ENCODE results near the gene RITA1.

The RITA1 gene

GRCh38 chr12:113180333-113180732 lies 5.2 kb upstream of the RITA1 start:
- DNase-seq: no peak

DNA sequence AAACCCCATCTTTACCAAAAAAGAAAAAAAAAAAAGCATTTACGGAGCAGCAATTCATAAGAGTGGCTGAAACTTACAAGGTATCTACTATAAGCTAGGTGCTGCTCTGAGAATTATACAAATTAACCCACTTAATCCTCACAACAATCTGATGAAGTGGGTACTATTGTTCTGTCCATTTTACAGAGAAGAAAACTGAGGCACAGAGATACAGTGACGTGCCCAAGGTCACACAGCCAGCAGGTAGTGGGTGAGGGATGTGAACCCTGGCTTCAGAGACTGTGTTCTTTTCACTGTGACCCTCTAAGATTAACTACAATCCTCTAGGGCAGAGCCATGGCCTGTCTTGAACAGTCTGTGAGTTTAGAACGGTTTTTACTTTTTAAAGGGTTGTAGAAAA lies 3.5 kb upstream of the RITA1 start:
- no peak for DNase-seq

- DNase-seq: no peak
These were observed 2.4 kb upstream of the RITA1 start for GRCh38 chr12:113183030-113183589.

DNA sequence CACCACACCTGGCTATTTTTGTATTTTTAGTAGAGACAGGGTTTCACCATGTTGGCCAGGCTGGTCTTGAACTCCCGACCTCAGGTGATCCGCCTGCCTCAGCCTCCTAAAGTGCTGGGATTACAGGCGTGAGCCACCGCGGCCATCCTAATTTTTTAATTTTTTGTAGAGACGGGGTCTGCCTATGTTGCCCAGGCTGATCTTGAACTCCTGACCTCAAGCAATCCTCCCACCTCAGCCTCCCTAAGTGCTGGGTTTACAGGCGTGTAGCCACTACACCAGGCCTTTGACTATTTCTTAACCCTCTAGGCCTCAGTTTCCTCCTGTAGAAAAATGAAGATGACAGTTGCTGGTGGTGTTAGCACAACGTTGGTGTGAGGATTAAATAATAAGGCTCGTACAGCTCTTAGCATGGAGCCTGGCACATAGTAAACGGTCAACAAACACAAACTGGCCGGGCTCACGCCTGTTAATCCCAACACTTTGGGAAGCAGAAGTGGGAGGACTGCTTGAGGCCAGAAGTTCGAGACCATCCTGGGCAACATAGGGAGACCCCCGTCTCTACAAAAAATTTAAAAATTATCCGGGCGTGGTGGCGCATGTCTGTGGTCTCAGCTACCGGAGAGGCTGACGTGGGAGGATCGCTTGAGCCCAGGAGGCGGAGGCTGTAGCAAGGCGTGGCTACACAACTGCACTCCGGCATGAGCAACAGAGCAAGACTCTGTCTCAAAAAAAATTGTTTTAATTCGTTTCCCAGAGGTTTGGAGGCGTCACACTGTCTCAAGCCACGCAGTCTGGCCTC lies 1.2 kb upstream of the RITA1 start:
- DNase-seq: no peak

DNA sequence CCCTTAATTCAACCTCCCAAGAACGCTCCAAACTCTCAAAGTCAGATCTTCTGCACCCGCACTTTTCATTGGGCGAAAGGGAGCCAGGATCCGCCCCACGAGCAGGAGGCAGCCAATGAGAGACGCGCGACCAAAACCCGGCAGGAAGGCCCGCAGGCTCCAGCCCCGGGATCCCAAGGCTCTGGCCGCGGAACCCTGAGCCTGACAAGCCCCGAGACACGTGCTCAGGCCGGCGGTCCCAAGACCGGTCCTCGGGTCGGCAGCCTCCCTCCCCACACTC lies 681 bp upstream of the RITA1 start:
- DNase-seq: peak; percentile 91

GRCh38 chr12:113186033-113186365 lies 478 bp downstream of the RITA1 start:
- peak; percentile 20 for DNase-seq

- no peak for DNase-seq
These were observed 1.3 kb downstream of the RITA1 start for GRCh38 chr12:113186666-113187325.

DNA sequence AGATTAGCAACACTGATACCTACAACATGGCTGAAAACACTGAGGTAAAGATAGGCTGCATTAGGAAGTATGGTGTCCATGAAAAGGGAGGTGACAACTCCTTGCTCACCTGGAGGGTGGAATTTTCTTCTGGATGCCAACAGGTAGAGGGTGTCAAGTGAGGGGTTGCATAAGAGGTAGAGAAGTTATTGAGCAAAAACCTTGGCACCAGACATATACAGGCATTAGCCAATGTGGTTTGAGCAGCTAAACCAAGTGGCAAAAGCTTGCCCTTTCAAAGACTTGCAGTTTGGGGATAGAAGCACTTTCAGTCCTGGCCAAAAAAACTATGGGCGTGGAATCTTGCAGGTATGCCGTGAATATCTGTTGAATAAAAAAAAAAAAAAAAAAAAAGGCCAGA lies 3.8 kb downstream of the RITA1 start:
- DNase-seq: no peak

GRCh38 chr12:113190761-113191160 lies 5.2 kb downstream of the RITA1 start:
- no peak for DNase-seq

- DNase-seq: no peak
These were observed 5.7 kb downstream of the RITA1 start for GRCh38 chr12:113191227-113191626.

DNA sequence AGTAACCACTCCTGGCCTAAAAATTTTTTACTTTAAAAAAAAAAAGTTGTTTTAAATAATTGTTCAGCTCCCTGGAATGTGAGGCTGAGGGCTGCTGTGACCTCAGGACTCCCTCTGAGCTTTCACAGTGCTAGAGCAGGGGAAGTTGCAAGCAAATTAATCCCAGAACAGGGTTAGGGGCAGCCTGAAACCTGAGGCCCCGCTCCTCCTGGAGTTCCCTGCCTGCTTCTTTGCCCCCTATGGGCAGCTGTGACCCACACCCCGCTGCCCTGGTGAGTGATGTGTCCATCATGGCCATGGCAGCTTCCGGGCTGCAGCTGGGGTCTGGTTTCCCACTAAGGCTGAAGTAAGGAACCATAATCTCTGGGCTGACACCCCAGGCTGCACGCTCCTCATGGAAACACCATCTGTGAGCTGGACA lies 9.5 kb downstream of the RITA1 start:
- no peak for DNase-seq

DNA sequence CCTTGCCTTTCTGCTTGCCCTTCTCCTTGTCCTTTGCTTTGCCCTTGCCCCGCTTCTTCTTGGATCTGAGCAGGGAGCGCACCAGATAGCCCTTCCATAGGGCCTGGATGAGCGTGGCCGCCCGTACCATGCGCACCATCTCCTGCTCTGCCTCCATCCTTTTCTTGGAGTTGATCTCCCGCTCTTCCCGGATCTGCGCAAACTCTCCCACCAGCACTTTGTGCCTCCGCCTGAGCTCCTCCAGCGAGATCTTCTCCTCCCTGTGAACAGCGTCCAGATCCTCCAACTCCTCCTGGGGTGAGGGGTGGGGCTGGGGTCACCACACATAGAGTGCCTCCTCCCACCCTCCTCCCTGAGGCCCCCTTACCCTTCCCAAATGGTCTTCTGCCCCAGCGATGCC lies 10.1 kb downstream of the RITA1 start:
- DNase-seq: no peak

DNA sequence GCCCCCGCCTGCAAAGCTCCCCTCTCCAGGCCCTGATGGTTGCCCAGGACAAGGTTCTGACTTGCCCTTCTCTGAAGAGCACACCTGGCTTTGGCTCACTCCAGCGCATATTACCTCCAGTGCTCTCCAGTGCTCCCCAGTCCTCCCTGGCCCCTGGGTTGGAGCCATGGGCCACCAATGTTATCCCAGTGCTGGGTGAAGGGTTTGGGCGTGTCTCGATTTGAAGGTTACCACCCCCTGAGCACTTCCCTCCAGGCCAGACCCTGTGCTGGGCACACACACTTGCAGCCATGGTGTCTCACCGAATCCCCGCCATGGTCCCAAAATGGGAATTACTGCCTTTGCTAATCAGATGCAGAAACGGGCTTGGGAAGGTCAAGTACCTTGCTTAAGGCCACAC lies 11.1 kb downstream of the RITA1 start:
- no peak for DNase-seq

DNA sequence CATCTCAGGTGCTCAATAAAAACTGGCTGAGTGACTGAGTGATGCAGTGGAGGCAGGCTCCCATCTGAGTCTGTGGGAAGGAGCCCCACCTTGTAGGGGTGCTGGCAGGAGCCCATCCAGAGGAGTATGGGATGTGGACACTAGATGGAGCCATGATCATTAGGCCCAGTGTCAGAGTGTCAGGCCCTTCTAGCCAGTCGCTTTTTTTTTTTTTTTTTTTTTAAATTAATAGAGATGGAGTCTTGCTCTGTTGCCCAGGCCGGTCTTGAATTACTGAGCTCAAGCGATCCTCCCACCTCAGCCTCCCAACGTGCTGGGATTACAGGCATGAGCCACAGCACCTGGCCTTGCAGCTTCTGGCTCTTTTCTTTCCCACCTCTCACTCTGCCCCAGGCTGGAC lies 11.5 kb downstream of the RITA1 start:
- peak; percentile 75 for DNase-seq

DNA sequence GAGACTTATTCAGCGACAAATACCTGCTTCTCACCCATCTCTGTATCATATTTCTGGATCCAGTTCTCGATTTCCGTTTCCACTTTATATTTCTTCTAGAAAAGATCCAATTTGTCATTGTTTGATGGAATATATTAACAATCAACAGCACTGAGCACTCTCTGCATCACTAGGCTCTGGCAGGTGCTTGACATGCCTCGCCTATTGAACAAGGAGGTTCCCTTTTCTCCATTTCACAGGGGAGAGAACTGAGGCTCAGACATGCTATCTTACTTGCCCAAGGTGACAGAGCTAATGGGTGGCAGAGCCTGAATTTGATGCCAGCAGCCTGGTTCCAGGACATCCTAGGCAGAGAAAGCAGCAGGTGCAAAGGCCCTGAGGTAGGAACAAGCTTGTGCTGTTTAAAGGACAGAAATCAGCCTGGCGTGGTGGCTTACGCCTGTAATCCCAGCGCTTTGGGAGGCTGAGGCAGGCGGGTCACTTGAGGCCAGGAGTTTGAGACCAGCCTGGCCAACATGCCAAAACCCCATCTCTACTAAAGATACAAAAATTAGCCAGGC lies 12.1 kb downstream of the RITA1 start:
- no peak for DNase-seq

- DNase-seq: no peak
These were observed 12.8 kb downstream of the RITA1 start for GRCh38 chr12:113198296-113198695.

DNA sequence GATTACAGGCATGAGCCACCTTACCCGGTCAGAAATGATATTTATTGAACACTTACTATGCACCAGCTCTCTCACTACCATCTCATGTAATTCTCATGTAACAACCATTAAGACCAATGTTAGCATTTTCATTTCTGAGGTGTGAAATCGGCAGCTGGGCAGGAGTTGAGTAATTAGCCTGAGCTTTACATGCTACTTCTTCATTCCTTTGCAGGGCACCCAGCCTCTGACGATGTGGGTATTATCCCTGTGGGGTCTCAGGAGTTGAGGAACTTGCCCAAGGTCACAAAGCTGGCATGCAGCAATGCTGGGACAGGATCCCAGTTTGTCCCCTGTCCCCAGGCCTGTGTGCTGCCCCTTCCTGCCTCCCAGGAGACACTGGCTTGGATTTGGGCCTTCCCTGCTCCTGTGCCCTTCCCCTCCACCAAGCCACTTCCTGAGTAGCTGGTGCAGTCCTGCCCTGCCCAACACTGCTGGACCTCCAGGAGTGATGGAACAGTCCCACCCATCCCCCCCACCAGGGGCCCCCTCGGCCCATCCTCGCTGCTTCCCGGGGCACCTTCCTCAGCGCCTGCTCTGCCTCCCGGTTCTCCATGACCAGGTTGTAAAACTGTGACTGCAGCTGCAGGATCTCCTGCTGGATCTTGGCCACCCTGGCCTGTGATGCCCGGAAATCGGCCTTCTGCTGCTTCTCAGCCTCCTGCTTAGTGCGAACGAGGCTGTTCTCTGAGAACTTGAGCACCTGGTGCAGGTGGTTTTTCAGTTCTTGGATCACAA lies 14.7 kb downstream of the RITA1 start:
- DNase-seq: no peak

- no peak for DNase-seq
These were observed 16.0 kb downstream of the RITA1 start for GRCh38 chr12:113201187-113202177.

DNA sequence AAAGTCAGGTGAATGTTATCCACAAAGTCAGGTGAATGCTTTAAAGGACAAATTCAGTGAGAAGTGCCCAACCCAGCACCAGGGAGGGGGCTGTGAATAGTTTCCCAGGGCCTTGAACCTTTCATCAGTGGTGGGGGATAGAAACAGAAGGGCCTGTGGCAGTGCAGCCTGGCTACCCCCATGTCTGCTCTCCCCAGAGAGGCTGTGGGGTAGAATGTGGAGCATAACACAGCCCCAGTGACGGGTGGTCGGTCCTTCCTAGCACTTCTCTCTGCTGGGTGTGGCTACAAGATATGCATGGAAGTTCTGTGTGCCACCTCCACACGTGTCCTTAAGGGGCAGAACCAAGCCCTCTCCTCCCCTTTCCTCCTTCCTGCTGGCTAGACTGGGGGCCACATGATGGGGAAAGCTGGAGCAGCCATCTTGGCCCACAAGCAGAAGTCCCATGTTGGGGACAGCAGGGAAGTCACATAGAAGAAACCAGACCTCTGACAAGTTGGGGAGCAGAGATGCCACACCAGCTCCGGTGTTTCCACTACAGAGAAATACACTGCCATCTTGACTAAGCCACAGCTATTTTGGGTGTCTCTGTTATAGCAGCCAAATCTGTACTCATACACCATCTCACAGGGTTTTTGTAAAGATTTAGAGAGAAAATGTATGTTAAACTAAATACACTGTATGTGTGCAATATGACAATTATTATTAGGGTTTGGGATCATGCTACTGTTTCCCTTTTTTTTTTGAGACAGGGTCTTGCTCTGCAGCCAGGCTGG lies 17.0 kb downstream of the RITA1 start:
- DNase-seq: no peak

DNA sequence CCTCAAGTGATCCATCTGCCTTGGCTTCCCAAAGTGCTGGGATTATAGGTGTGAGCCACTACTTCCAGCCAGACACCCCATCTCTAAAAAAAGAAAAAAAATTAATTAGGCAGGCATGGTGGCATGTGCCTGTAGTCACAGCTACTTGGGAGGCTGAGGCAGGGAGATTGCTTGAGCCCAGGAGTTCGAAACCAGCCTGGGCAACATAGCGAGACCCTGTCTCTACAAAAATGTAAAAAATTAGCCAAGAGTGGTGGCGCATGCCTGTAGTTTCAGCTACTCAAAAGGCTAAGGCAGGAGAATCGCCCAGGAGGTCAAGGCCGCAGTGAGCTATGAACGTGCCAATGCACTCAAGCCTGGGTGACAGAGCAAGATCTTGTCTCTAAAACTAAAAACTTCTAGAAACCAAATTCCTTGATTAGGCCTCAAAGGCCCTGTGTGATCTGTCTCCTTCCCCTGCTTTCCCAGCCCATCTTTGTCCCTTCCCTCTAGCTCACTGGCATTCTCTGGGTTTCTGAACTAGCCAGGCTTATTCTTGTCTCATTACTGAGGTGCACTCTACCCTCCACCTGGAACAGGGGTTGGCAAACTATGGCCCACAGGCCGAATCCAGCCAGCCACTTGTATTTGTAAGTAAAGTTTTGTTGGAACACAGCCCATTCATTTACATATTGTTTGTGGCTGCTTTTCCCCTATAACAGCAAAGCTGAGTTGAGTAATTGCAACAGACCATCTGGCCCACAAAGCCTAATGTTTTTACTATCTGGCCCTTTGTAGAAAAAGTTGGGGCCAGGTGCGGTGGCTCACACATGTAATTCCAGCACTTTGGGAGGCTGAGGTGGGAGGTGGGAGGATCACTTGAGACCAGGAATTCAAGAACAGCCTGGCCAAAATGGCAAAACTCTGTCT lies 18.6 kb downstream of the RITA1 start:
- DNase-seq: no peak
